ENCODE data around the gene DHX32. TPM values are rescaled to one million over a fixed set of nuclear protein-coding genes. Genes with fewer than 3 reads are reported as not detected.
"Not testable (repeated sequence)": the region's sequence is repeated elsewhere in the genome, so short reads cannot be mapped to it uniquely, and the experiment has no call there.

DHX32 gene, protein sequence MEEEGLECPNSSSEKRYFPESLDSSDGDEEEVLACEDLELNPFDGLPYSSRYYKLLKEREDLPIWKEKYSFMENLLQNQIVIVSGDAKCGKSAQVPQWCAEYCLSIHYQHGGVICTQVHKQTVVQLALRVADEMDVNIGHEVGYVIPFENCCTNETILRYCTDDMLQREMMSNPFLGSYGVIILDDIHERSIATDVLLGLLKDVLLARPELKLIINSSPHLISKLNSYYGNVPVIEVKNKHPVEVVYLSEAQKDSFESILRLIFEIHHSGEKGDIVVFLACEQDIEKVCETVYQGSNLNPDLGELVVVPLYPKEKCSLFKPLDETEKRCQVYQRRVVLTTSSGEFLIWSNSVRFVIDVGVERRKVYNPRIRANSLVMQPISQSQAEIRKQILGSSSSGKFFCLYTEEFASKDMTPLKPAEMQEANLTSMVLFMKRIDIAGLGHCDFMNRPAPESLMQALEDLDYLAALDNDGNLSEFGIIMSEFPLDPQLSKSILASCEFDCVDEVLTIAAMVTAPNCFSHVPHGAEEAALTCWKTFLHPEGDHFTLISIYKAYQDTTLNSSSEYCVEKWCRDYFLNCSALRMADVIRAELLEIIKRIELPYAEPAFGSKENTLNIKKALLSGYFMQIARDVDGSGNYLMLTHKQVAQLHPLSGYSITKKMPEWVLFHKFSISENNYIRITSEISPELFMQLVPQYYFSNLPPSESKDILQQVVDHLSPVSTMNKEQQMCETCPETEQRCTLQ
- total RNA-seq (2014; rRNA removed; shearing (Covaris generic)), result 47.2 and 50.2 TPM in 2 replicates
- polyA plus RNA-seq (2015; cell fraction: cytosol; rRNA removed), result 22.1 and 30.3 TPM in 2 replicates
- 28.2 and 33.3 TPM in 2 replicates for polyA plus RNA-seq (2015; cell fraction: nucleus; rRNA removed)

DNA sequence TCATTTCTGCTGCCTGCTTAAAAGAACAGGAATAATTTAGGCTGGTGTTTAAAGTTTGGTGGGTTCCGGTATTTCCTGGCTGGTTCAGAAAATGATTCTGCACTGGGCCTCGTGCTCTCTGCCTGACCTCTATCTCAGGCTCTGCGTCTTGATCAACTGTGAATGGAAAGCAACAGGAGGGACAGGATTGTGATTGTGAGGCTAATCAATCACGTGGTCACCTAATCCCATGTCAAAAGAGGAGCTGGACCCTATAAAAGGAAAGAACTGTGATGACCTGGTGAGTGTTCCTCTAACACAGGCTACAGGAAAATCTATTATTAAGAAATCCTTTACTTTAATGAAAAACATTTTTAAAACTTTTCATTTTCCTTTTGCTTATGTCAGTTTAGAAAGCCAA lies at the start of gene DHX32:
DHX32 (minus strand) TSS at position 101 of the 400 bp plus-strand sequence. CDS start 468 bp downstream, outside the sequence.
- peak; percentile 70 for DNase-seq (ENCODE audit: low read depth, low spot score)
- in situ Hi-C loops (cut with HindIII; ENCODE audit: low pct_unique_long_range_greater_than_20kb, low sequenced_read_pairs), result no loop called here

DNA sequence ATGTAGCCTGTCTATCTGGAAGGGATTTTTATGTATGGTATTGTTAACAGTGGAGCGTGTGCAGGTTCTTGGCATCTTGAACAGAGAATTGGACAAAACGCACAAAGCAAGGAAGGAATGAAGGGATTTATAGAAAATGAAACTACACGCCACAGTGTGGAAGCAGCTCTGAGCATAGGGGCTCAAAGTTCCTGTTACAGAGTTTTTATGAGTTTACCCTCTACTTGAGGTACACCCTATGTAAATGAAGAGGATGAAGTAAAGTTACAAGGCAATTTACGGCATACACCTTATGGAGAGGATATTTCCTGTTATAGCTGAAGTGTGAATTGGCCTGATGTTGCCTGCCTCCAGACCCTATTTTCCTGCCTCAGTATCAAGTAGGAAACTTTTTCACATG lies 48.5 kb upstream of the DHX32 start:
- in situ Hi-C loops (cut with HindIII; ENCODE audit: low pct_unique_long_range_greater_than_20kb, low sequenced_read_pairs), result no loop called here

DNA sequence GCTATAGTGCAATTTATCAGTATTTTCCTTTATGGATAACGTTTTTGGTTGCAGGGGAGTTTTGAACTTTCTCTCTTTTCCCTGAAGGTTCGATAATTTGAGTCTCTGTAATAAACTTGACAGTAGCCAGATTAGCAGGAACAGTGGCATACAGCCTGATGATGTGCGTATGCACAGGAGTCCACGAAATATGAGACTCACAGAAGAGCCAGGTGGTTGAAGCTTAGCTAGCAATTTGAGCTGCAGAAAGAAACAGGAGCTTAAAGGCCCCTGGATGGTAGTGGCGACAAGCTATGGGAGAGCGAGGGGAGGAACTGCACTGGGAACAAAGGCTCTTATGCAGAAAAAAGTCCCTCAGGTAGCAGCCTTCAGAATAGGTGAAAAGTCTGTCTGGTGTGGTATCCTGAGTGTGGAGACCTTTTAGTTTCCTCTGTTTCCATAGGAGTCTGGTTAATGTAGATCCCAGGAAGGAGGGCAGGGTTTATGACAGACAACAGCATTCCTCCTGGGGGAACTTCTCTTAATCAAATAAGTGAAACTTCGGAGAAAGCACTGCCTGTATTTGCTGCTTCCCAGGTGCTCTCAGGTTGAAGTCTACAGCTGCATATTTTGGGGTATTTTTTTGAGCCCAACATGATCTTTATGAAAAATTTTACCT lies 48.0 kb upstream of the DHX32 start:
- DNase-seq (ENCODE audit: low read depth, low spot score), result no peak
- in situ Hi-C loops (cut with HindIII; ENCODE audit: low pct_unique_long_range_greater_than_20kb, low sequenced_read_pairs), result no loop called here

More for the DNA sequence above, 48.5 kb upstream of the DHX32 start:
- DNase-seq (ENCODE audit: low read depth, low spot score), result no peak

DNA sequence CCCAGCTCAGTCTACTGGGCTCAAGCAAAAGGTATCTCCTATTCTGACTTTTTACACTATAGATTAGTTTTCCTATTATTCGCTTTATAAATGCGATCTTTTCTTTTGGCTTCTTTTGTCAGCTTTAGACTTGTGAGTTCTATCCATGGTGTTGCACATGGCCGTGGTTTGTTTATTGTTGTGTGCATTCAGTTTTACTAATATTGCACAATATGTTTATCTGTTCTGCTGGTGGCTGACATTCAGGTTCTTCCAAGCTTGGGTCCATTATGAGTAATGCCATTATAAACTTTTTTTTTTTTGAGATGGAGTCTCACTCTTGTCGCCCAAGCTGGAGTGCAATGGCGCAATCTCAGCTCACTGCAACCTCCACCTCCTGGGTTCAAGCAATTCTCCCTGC lies 46.2 kb upstream of the DHX32 start:
- in situ Hi-C loops (cut with HindIII; ENCODE audit: low pct_unique_long_range_greater_than_20kb, low sequenced_read_pairs); DNase-seq (ENCODE audit: low read depth, low spot score): not testable (repeated sequence)

DNA sequence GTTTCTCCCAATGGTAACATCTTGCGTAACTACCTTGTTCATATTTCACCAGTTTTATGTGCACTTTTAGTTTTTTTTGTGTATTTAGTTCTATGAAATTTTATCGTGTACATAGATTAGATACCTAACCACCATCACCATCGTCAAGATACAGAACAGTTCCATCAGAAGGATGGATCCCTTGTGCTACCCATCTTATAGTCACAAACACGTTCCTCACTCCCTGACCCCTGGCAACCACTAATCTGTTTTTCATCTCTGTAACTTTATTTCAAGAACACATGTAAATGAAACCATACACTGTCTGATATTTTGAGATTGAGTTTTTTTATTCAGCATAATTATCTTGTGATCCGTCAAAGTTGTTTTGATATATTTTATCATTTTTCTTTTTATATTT lies 45.2 kb upstream of the DHX32 start:
- no peak for DNase-seq (ENCODE audit: low read depth, low spot score)
- in situ Hi-C loops (cut with HindIII; ENCODE audit: low pct_unique_long_range_greater_than_20kb, low sequenced_read_pairs), result no loop called here

DNA sequence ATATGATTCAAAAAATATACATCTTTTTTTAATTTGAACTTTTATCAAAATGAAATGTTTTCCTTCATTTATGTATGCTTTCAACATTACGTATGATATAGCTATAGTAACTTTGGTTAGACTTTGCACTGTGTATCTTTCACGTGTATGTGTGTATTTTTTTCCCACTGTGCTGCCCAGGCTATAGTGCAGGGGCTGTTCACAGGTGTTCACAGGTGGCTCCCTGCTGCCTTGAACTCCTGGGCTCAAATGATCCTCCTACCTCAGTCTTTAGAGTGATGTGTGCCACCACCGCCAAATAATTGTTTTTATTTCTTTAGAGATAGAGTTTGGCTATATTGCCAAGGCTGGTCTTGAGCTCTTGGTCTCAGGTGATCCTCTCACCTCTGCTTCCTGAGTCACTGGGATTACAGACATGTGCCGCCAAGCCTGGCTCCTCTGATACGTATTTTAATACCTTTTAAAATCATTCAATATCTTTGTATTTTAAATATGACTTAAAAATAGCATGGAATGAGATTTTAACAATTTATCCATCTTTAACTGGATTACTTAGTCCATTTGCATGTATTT lies 44.3 kb upstream of the DHX32 start:
- DNase-seq (ENCODE audit: low read depth, low spot score), result no peak
- in situ Hi-C loops (cut with HindIII; ENCODE audit: low pct_unique_long_range_greater_than_20kb, low sequenced_read_pairs), result no loop called here

DNA sequence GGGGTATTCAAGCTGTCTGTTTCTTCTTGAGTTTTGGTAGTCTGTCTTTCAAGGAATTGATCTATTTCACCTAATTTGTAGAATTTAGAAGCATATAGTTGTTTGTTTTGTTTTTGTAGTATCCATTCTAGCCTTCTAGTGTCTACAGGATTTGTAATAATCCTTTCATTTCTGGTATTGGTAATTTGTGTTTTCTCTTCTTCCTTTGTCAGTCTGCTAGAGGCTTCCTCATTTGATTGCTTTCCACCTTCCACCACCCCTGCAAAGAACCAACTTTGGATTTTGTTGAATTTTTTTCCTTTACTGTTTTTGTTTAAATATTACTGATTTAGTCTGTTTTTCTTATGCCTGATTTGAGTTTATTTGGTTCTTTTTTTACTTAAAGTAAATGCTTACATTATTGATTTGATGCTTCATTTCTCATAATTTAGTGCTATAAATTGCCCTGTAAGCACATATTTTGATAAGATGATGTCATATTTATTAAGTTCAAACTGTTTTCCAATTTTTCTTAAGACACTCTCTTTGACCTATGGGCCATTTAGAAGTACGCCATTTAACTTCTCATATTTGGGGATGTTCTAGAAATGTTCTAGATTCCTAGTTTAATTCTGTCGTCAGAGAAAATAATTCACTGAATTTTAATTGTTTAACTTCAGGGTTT lies 40.7 kb upstream of the DHX32 start:
- DNase-seq (ENCODE audit: low read depth, low spot score); in situ Hi-C loops (cut with HindIII; ENCODE audit: low pct_unique_long_range_greater_than_20kb, low sequenced_read_pairs): not testable (repeated sequence)

DNA sequence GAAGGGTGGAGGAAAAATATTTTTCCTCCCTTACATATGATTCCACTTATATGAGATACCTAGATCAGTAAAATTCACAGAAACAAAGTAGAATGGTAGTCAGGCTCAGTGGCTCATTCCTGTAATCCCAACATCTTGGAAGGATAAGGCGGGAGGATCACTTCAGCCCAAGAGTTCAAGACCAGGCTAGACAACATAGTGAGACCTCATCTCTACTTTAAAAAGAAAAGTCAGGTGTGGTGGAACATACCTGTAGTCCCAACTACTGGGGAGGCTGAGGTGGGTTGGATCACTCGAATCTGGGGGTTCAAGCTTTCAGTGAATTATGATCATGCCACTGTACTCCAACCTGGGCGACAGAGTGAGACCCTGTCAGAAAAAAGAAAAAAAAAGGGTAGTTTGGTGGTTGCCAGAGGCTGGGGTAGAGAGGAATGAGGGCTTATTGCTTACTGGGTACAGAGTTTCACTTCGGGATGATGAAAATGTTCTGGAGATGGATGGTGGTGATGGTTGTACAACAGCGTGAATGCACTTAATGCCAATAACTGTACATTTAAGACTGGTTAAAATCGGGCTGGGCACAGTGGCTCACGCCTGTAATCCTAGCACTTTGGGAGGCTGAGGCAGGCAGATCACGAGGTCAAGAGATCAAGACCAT lies 36.7 kb upstream of the DHX32 start:
- DNase-seq (ENCODE audit: low read depth, low spot score); in situ Hi-C loops (cut with HindIII; ENCODE audit: low pct_unique_long_range_greater_than_20kb, low sequenced_read_pairs): not testable (repeated sequence)

DNA sequence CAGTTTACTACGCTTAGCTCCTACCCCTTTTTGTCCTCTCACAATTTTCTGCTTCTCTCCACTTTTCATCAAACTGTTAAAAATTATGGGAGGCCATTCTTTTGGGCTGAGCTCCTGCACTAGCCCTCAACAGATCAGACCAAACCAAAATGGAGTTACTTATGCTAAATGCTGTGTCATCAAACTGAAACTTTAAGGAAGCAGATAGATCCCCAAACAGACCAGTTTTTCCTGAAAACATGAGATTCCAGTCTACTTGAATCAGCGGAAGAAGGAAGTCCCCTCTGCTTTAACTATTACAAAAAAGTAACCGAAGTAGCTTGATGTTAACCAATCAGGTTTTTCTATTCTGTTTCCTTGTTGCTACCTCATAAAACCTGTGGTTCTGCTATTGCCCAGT lies 35.9 kb upstream of the DHX32 start:
- DNase-seq (ENCODE audit: low read depth, low spot score), result no peak
- in situ Hi-C loops (cut with HindIII; ENCODE audit: low pct_unique_long_range_greater_than_20kb, low sequenced_read_pairs), result no loop called here

DNA sequence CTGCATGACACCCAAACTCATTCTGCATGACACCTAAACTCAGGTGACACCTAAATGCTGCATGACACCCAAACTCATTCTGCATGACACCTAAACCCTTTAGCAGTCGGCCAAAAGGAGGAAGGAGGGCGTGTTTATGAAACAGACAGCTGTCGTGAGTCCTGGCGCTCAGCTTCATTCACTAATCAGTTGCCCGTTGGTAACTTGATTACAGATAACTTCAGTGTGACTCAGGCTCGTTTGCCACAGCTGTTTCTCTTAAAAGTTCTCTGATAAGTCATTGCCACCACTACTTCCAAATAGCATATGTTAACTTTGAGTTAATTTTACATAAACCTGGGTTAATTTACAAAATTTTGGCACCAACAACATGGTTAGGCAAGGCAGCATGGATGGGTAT lies 32.2 kb upstream of the DHX32 start:
- in situ Hi-C loops (cut with HindIII; ENCODE audit: low pct_unique_long_range_greater_than_20kb, low sequenced_read_pairs); DNase-seq (ENCODE audit: low read depth, low spot score): not testable (repeated sequence)

DNA sequence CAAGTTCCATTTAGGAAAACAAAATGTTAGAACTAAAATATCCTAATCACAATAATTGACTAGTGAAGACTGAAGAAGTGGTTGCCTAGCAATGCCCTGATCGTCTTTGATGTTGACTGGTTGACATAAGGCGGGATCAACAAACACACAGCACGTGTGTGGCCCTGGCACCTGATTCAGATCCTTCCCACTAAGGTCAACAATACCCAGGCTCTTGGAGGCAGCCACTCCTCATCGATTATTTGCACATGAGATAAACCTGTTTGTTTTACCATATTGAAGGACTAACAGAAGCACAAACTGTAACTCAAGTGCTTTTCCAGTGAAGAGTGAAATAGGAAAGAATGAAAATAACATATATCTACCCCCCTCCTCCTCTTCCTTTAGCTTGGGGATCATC lies 30.9 kb upstream of the DHX32 start:
- in situ Hi-C loops (cut with HindIII; ENCODE audit: low pct_unique_long_range_greater_than_20kb, low sequenced_read_pairs), result no loop called here
- no peak for DNase-seq (ENCODE audit: low read depth, low spot score)

DNA sequence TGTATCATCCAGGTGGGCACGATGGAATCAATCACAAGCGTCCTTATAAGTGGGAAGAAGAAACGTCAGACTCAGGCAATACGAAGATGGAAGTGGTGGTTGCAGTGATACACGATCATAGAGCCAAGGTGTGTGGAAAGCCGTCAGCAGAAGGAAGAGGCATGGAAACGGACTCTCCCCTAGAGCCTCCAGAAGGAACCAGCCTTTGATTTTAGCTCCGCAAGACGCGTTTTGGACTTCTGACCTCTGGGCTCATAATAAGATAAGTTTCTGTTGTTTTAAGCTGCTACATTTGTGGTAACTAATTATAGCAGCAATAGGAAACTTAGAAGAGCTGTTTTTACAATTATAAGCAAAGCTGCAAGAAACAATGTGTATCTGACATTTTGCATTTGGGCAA lies 30.1 kb upstream of the DHX32 start:
- in situ Hi-C loops (cut with HindIII; ENCODE audit: low pct_unique_long_range_greater_than_20kb, low sequenced_read_pairs), result no loop called here
- no peak for DNase-seq (ENCODE audit: low read depth, low spot score)

DNA sequence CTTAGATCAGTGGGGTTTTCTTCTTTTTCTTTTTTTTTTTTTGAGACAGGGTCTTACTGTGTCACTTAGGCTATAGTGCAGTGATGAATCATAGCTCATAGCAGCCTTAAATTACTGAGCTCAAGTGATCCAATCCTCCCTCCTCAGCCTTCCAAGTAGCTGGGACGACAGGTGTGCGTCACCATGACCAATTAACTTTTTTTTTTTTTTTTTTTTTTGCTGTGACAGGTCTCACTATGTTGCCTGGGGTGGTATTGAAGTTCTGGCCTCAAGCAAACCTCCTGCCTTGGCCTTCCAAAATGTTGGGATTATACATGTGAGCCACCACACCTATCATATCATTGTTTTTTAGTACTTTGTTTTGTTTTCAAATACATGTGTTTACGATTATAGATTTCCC lies 28.4 kb upstream of the DHX32 start:
- in situ Hi-C loops (cut with HindIII; ENCODE audit: low pct_unique_long_range_greater_than_20kb, low sequenced_read_pairs); DNase-seq (ENCODE audit: low read depth, low spot score): not testable (repeated sequence)

DNA sequence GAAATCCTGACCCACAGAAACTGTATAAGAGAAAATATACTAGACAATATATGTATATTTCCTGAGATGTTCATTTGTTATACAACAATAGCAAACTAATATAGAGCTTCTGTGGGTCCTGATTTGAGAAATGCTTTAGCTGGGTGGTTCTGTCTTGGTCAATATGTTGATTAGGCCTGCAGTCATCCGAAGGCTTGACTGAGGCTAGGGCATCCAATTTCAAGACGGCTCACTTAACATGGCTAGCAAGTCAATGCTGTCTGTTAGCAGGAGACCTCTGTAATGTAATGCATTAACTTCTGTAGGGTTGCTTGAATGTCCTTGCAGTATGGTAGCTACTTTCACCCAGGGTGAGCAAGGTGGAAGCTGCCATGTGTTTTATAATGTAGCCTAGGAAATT lies 27.7 kb upstream of the DHX32 start:
- in situ Hi-C loops (cut with HindIII; ENCODE audit: low pct_unique_long_range_greater_than_20kb, low sequenced_read_pairs); DNase-seq (ENCODE audit: low read depth, low spot score): not testable (repeated sequence)

DNA sequence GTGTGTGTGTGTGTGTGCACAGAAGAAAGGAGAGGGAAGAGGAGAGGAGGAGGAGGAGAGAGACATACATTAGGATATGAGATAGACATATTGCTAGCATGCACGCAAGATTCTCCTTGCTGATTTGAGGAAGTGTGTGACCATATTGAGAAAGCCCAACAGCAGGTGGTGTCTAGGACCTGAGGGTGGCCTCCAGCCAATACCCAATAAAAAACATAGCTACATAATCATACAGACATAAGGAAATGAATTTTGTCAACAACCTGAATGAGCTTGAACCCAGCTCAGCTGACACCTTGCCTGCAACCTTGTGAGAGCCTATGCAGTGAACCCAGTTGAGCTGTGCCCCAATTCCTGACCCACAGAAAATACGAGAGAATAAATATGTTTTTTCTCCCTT lies 26.5 kb upstream of the DHX32 start:
- in situ Hi-C loops (cut with HindIII; ENCODE audit: low pct_unique_long_range_greater_than_20kb, low sequenced_read_pairs), result not testable (repeated sequence)

DNA sequence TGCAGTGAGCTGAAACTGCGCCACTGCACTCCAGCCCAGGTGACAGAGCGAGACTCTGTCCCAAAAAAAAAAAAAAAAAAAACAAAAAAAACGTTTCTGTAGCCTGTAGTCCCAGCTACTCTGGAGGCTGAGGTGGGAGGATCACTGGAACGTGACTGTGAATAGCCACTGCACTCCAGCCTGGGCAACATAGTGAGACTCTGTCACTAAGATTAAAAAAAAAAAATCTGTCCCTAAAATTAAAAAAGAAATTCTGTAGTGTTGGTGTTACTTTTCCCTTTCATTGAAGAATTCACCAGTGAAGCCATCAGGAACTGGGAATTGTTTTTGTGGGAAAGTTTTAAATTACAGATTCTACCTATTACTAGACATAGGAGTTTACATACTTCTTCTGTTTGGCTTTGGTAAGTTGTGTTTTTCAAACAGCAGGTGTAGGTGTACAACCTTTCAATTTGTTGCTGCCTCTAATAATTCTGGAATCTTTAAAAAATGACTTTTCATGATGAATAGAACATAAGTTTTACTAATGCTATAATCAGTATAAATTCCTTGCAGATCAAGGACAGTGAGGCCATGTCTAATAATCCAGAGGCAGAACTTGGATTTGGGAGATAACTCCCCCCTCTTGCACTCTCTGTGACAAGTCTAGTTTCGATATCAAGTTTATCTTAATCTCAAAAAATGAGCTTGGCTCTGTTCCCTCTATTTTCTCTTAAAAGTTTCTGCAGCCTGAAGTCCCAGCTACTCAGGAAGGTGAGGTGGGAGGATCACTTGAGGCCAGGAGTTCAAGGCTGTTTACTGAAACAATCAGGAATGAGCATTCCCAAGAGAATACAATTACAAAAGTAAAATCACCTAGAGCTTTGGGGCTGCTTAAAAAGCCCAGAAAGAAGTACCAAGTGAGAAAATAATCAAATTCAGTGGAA lies 24.2 kb upstream of the DHX32 start:
- in situ Hi-C loops (cut with HindIII; ENCODE audit: low pct_unique_long_range_greater_than_20kb, low sequenced_read_pairs); DNase-seq (ENCODE audit: low read depth, low spot score): not testable (repeated sequence)

More for the DNA sequence above, 26.5 kb upstream of the DHX32 start:
- DNase-seq (ENCODE audit: low read depth, low spot score), result not testable (repeated sequence)

All from SK-MEL-5 (cell line).